CD14-positive monocyte (primary cell): ENCODE data around the gene SCN2B. TPM values are rescaled to one million over a fixed set of nuclear protein-coding genes. Genes with fewer than 3 reads are reported as not detected.

ENCODE experiments used
- DNase-seq, 3 donors: peaks; one replicate each; pipeline ENCODE4 v3.0.0-alpha.2; 2011 to 2022
- H2AFZ ChIP-seq: 2 replicates; pipeline ENCODE4 v1.6.0; 2012; ENCODE audit warnings: mild to moderate bottlenecking, low read depth, low read length, inconsistent platforms; ENCODE audit not compliant: insufficient read depth, poor library complexity, severe bottlenecking
- H3K27ac ChIP-seq, 2 donors: 1 replicate in 1 of 2; 2 replicates in 1 of 2; pipeline ENCODE4 v1.5.1; 2012 to 2013; ENCODE audit warnings: low read length in 2 of 2, control low read depth in 1 of 2, inconsistent platforms in 1 of 2, low read depth in 1 of 2, mild to moderate bottlenecking in 1 of 2
- H3K27me3 ChIP-seq, 2 donors: one replicate each; pipeline versions ENCODE4 v1.6.0 to v1.6.1; 2011 to 2013; ENCODE audit warnings: low read length in 2 of 2; ENCODE audit not compliant: control insufficient read depth in 2 of 2, insufficient read depth in 2 of 2
- H3K36me3 ChIP-seq, 2 donors: replicated peaks in 1 of 2; 1 replicate in 1 of 2; 2 replicates in 1 of 2; pipeline versions ENCODE4 v1.5.1 to v1.6.1; 2012 to 2013; ENCODE audit warnings: low read length in 2 of 2, control low read depth in 1 of 2, inconsistent platforms in 1 of 2, mild to moderate bottlenecking in 1 of 2; ENCODE audit not compliant: insufficient read depth in 2 of 2, control insufficient read depth in 1 of 2
- H3K4me1 ChIP-seq, 2 donors: 1 replicate in 1 of 2; 2 replicates in 1 of 2; pipeline versions ENCODE4 v1.5.1 to v1.6.1; 2012 to 2013; ENCODE audit warnings: low read length in 2 of 2, control low read depth in 1 of 2, inconsistent platforms in 1 of 2, mild to moderate bottlenecking in 1 of 2, moderate library complexity in 1 of 2; ENCODE audit not compliant: insufficient read depth in 2 of 2, control insufficient read depth in 1 of 2
- H3K4me2 ChIP-seq: replicated peaks from 2 replicates; pipeline ENCODE3; 2012; ENCODE audit warnings: low read length, moderate library complexity, mild to moderate bottlenecking; ENCODE audit not compliant: poor library complexity, severe bottlenecking; ENCODE audit errors: extremely low read depth
- H3K4me3 ChIP-seq, 3 experiments: fragments of 200-600 bp in 1 of 3; sonication (generic) in 1 of 3; replicated peaks in 1 of 3; 1 replicate in 2 of 3; 2 replicates in 1 of 3; pipeline ENCODE4 v1.5.1; 2011 to 2013; ENCODE audit warnings: low read length in 3 of 3, mild to moderate bottlenecking in 3 of 3, control low read depth in 2 of 3, low read depth in 2 of 3, inconsistent platforms in 1 of 3, moderate library complexity in 1 of 3
- H3K79me2 ChIP-seq: 2 replicates; pipeline ENCODE4 v1.6.0; 2012; ENCODE audit warnings: mild to moderate bottlenecking, control low read depth, inconsistent platforms, low read length, moderate library complexity; ENCODE audit not compliant: insufficient read depth
- H3K9ac ChIP-seq: 2 replicates; pipeline ENCODE4 v1.6.0; 2017; ENCODE audit warnings: low read length, mild to moderate bottlenecking; ENCODE audit not compliant: insufficient read depth, poor library complexity, severe bottlenecking
- H3K9me3 ChIP-seq, 2 donors: replicated peaks in 1 of 2; 1 replicate in 1 of 2; 2 replicates in 1 of 2; pipeline versions ENCODE4 v1.5.1 to v1.6.1; 2012 to 2013; ENCODE audit warnings: low read length in 2 of 2, control low read depth in 1 of 2; ENCODE audit not compliant: control insufficient read depth in 1 of 2, insufficient read depth in 1 of 2
- H4K20me1 ChIP-seq: 2 replicates; pipeline ENCODE4 v1.6.0; 2012; ENCODE audit warnings: mild to moderate bottlenecking, low read length, control low read depth, moderate library complexity; ENCODE audit not compliant: insufficient read depth
- H3K27ac Mint-ChIP-seq, 7 donors: one replicate each; pipeline ENCODE4 v1.8.0; 2020; ENCODE audit warnings: mild to moderate bottlenecking in 7 of 7, mixed read lengths in 7 of 7, moderate library complexity in 6 of 7, inconsistent platforms in 2 of 7
- H3K27me3 Mint-ChIP-seq, 3 donors: one replicate each; pipeline ENCODE4 v1.8.0; 2021 to 2022; ENCODE audit warnings: low read depth in 3 of 3, mild to moderate bottlenecking in 3 of 3, mixed read lengths in 3 of 3, moderate library complexity in 3 of 3, inconsistent platforms in 1 of 3
- H3K36me3 Mint-ChIP-seq, 2 donors: one replicate each; pipeline ENCODE4 v1.8.0; 2020; ENCODE audit warnings: mixed read lengths in 2 of 2, inconsistent platforms in 1 of 2, mild to moderate bottlenecking in 1 of 2
- H3K4me1 Mint-ChIP-seq: one replicate; pipeline ENCODE4 v1.8.0; 2020; ENCODE audit warnings: mild to moderate bottlenecking, mixed read lengths
- H3K4me3 Mint-ChIP-seq, 2 donors: one replicate each; pipeline ENCODE4 v1.8.0; 2020; ENCODE audit warnings: mild to moderate bottlenecking in 2 of 2, mixed read lengths in 2 of 2, moderate library complexity in 1 of 2
- H3K9me3 Mint-ChIP-seq, 7 donors: one replicate each; pipeline ENCODE4 v1.8.0; 2020 to 2022; ENCODE audit warnings: mixed read lengths in 7 of 7, mild to moderate bottlenecking in 6 of 7, moderate library complexity in 6 of 7, inconsistent platforms in 2 of 7
- WGBS: methylation state at CpG from one replicate; pipeline ENCODE4 v1.1.5; 2013; ENCODE audit warnings: missing lambda C conversion rate; ENCODE audit not compliant: insufficient coverage; 5-methylcytosine and 5-hydroxymethylcytosine counted together
- intact Hi-C, 2 donors: fragments of 100-400 bp; cut with micrococcal nuclease; formaldehyde crosslinking; loops; one replicate each; pipeline versions ENCODE4 v1.15.0 to v1.15.1; 2023
- polyA plus RNA-seq, 3 donors: library from polyadenylated mRNA; depleted of rRNA in 1 of 3; unstranded in 2 of 3; stranded (reverse) in 1 of 3; fragments of 300-500 nt in 2 of 3; fragments of >200 nt in 1 of 3; fragmentation: Illumina TruSeq in 2 of 3; gene quantifications; 1 replicate in 2 of 3; 2 replicates in 1 of 3; pipeline ENCODE4 v1.2.3, GENCODE V29; 2012 to 2021
- TF ChIP-seq, protein P1 (sequence below): fragments of 200-600 bp; IDR thresholded peaks from one replicate; pipeline ENCODE4 v1.8.0; 2022; ENCODE audit warnings: antibody characterized with exemption, mild to moderate bottlenecking

The SCN2B gene
- polyA plus RNA-seq, 3 donors: 0.01 TPM; not detected in 2

DNA sequence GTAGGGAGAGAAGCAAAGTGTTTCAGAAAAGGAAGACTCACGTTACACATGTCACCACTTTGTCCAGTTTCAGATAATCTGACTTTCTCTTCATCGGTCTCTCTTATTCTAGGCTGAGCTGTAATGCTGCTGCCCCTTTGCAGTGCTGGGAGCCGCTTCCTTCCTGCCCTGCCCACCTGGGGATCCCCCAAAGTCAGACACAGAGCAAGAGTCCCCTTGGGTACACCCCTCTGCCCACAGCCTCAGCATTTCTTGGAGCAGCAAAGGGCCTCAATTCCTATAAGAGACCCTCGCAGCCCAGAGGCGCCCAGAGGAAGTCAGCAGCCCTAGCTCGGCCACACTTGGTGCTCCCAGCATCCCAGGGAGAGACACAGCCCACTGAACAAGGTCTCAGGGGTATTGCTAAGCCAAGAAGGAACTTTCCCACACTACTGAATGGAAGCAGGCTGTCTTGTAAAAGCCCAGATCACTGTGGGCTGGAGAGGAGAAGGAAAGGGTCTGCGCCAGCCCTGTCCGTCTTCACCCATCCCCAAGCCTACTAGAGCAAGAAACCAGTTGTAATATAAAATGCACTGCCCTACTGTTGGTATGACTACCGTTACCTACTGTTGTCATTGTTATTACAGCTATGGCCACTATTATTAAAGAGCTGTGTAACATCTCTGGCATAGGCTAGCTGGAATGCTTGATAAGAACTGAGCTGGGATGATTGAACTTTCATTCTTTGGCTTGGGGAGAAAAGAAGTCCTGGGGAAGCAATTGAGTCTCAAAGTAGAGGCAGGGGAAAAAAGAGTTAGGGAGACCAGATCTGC lies 58.4 kb downstream of the SCN2B start:
- no peak overlapping the region for H3K4me3 ChIP-seq
- H3K4me1 ChIP-seq: no peaks in the 10 kb centered on the region
- no peaks in the 10 kb centered on the region for H3K9me3 Mint-ChIP-seq
- no peaks in the 10 kb centered on the region for H3K27me3 ChIP-seq
- no peak overlapping the region for H3K4me3 Mint-ChIP-seq
- no peak overlapping the region for H3K27ac ChIP-seq
- H4K20me1 ChIP-seq: no peaks in the 10 kb centered on the region
- H3K79me2 ChIP-seq: no peaks in the 10 kb centered on the region
- intact Hi-C loops: no loop called here
- WGBS: 55% methylated on average over 6 of the region's 9 CpGs
- H3K36me3 Mint-ChIP-seq: no peaks in the 10 kb centered on the region
- no peaks in the 10 kb centered on the region for H3K9me3 ChIP-seq
- peaks cover 0 to 4% (median 3%) of the 10 kb centered on the region in 3 donors for H3K27me3 Mint-ChIP-seq
- H3K4me1 Mint-ChIP-seq: peaks cover 11% of the 10 kb centered on the region
- no peaks in the 10 kb centered on the region for H3K36me3 ChIP-seq
- TF ChIP-seq, protein P1, sequence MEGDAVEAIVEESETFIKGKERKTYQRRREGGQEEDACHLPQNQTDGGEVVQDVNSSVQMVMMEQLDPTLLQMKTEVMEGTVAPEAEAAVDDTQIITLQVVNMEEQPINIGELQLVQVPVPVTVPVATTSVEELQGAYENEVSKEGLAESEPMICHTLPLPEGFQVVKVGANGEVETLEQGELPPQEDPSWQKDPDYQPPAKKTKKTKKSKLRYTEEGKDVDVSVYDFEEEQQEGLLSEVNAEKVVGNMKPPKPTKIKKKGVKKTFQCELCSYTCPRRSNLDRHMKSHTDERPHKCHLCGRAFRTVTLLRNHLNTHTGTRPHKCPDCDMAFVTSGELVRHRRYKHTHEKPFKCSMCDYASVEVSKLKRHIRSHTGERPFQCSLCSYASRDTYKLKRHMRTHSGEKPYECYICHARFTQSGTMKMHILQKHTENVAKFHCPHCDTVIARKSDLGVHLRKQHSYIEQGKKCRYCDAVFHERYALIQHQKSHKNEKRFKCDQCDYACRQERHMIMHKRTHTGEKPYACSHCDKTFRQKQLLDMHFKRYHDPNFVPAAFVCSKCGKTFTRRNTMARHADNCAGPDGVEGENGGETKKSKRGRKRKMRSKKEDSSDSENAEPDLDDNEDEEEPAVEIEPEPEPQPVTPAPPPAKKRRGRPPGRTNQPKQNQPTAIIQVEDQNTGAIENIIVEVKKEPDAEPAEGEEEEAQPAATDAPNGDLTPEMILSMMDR: no peak
- no peak overlapping the region for H3K4me2 ChIP-seq
- no peak overlapping the region for H2AFZ ChIP-seq
- DNase-seq: no peak
- H3K27ac Mint-ChIP-seq: peak overlapping the region in 1 of 7 donors; percentile 64
- no peak overlapping the region for H3K9ac ChIP-seq

DNA sequence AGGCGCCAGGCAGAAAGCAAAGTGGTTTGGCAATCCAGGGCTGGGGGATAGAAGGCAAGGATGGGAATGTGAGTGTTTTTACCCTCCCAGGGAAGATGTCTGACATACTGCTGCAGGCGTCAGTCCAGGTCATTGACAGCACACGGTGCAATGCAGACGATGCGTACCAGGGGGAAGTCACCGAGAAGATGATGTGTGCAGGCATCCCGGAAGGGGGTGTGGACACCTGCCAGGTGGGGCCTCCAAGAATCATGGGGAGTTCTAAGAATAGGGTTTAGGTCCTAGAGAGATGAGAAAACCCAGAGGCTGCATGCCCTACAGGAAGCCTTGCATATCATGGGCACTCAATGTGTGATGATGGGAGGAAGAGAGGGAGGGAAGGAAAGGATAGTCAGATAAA lies 61.4 kb downstream of the SCN2B start:
- Histone ChIP-seq H3K27ac (no peak overlapping the region), H3K4me2 (no peak overlapping the region), H2AFZ (no peak overlapping the region), H4K20me1 (no peaks in the 10 kb centered on the region), H3K9ac (no peak overlapping the region), H3K4me3 (no peak overlapping the region), H3K36me3 (no peaks in the 10 kb centered on the region), H3K9me3 (no peaks in the 10 kb centered on the region), H3K4me1 (no peaks in the 10 kb centered on the region), H3K27me3 (no peaks in the 10 kb centered on the region), H3K79me2 (no peaks in the 10 kb centered on the region)
- H3K36me3 Mint-ChIP-seq: no peaks in the 10 kb centered on the region
- H3K27me3 Mint-ChIP-seq: peaks cover 0 to 5% (median 4%) of the 10 kb centered on the region in 3 donors
- H3K4me1 Mint-ChIP-seq: peaks cover 13% of the 10 kb centered on the region
- peak overlapping the region in 1 of 7 donors; percentile 21 for H3K27ac Mint-ChIP-seq
- intact Hi-C loops: no loop called here
- 93% methylated on average over 7 of the region's 7 CpGs for WGBS
- no peak overlapping the region for H3K4me3 Mint-ChIP-seq
- TF ChIP-seq, protein P1: no peak
- no peak for DNase-seq
- no peaks in the 10 kb centered on the region for H3K9me3 Mint-ChIP-seq
